Measurements from ENCODE around the gene MYO10. TPM values are rescaled to one million over a fixed set of nuclear protein-coding genes. Genes with fewer than 3 reads are reported as not detected.

The MYO10 gene
- total RNA-seq, 4 donors from 2014 or later, result 51.6 to 190 (median 72.9) TPM

DNA sequence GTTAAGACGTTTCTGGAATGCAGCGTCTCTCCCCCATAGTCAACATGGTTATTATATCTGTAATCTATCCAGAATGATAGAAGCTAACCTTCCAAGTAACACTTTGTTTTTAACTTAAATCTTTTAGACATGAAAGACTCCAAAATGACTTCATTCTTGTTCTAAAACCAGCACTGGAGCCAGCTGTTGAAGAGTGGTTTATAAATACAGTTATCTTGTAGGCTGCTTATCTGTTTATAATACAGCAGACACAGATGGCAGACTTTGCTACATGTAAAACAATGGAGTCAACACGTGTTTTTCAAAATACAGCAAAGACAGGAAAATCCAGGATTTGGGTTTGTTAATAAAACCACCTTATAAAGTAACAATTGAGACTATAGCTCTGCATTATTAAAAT lies 270.5 kb downstream of the MYO10 start:
- Histone ChIP-seq H3K27ac (no peak overlapping the region), H3K4me1 (peaks cover 0 to 15% (median 6%) of the 10 kb centered on the region in 4 donors), H3K27me3 (no peaks in the 10 kb centered on the region), H3K4me3 (no peak overlapping the region), H3K36me3 (peaks cover 0 to 9% (median 0%) of the 10 kb centered on the region in 4 donors), H3K9me3 (no peaks in the 10 kb centered on the region)
- in situ Hi-C loops (cut with MboI; ENCODE audit: low pct_ligation_motif_present in 1 of 4, low pct_unique_long_range_greater_than_20kb in 1 of 4, low sequenced_read_pairs in 3 of 4) (loop anchor here in 2 of 4 donors (10.0 to 25.0 kb wide), 3 partner anchors 178 to 503 kb away; no protein-coding TSS in a partner anchor), intact Hi-C loops (cut with DNase I; ENCODE audit: low total_unique reads) (no loop called here)
- DNase-seq, result no peak
- TF ChIP-seq, protein P1, sequence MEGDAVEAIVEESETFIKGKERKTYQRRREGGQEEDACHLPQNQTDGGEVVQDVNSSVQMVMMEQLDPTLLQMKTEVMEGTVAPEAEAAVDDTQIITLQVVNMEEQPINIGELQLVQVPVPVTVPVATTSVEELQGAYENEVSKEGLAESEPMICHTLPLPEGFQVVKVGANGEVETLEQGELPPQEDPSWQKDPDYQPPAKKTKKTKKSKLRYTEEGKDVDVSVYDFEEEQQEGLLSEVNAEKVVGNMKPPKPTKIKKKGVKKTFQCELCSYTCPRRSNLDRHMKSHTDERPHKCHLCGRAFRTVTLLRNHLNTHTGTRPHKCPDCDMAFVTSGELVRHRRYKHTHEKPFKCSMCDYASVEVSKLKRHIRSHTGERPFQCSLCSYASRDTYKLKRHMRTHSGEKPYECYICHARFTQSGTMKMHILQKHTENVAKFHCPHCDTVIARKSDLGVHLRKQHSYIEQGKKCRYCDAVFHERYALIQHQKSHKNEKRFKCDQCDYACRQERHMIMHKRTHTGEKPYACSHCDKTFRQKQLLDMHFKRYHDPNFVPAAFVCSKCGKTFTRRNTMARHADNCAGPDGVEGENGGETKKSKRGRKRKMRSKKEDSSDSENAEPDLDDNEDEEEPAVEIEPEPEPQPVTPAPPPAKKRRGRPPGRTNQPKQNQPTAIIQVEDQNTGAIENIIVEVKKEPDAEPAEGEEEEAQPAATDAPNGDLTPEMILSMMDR (IDR thresholded peaks at IDR 0.05), result no peak
- TF ChIP-seq EP300 (IDR thresholded peaks at IDR 0.05; ENCODE audit: low read depth), result no peak
- TF ChIP-seq POLR2AphosphoS5 (IDR thresholded peaks at IDR 0.05), result no peak
- TF ChIP-seq POLR2A (IDR thresholded peaks at IDR 0.05), result no peak
- WGBS, 2 donors (ENCODE audit: low coverage in 1 of 2), result 53 to 56% methylated on average over 3 of the region's 3 CpGs

DNA sequence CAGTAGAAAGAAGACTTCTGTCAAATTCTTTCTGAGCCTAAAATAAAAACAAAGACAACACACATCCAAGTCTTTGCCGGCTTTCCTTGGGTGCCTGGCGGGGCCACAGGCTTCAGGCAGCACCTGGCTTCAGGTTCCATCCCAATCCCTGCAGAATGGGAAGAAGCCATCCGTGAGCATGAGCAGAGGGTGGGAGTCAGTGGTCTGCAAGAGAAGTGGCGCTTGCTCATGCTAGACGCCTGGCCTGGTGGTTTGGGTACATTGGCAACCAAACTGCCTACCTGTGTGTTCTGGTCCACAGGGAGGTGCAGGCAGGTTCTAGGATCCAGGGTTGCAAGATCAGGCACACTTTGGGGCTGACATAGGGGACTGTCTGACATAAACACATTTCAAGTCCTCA lies 271.7 kb downstream of the MYO10 start:
- in situ Hi-C loops (cut with MboI; ENCODE audit: low pct_ligation_motif_present in 1 of 4, low pct_unique_long_range_greater_than_20kb in 1 of 4, low sequenced_read_pairs in 3 of 4) (loop anchor here in 2 of 4 donors (10.0 to 25.0 kb wide), 3 partner anchors 177 to 502 kb away; no protein-coding TSS in a partner anchor), intact Hi-C loops (cut with DNase I; ENCODE audit: low total_unique reads) (no loop called here)
- TF ChIP-seq, protein P1 (IDR thresholded peaks at IDR 0.05), result no peak
- TF ChIP-seq EP300 (IDR thresholded peaks at IDR 0.05; ENCODE audit: low read depth), result no peak
- TF ChIP-seq POLR2AphosphoS5 (IDR thresholded peaks at IDR 0.05), result no peak
- no peak for TF ChIP-seq POLR2A (IDR thresholded peaks at IDR 0.05)
- H3K36me3 ChIP-seq, result peaks cover 0 to 9% (median 0%) of the 10 kb centered on the region in 4 donors
- H3K4me1 ChIP-seq, result peaks cover 0 to 15% (median 6%) of the 10 kb centered on the region in 4 donors
- DNase-seq, result no peak
- peaks cover 3% of the 10 kb centered on the region for H3K27me3 ChIP-seq
- H3K27ac ChIP-seq, result no peak overlapping the region
- H3K9me3 ChIP-seq, result no peaks in the 10 kb centered on the region
- WGBS, 2 donors (ENCODE audit: low coverage in 1 of 2), result 60 to 93% methylated on average over 1 to 5 of the region's 5 CpGs
- H3K4me3 ChIP-seq, result no peak overlapping the region

DNA sequence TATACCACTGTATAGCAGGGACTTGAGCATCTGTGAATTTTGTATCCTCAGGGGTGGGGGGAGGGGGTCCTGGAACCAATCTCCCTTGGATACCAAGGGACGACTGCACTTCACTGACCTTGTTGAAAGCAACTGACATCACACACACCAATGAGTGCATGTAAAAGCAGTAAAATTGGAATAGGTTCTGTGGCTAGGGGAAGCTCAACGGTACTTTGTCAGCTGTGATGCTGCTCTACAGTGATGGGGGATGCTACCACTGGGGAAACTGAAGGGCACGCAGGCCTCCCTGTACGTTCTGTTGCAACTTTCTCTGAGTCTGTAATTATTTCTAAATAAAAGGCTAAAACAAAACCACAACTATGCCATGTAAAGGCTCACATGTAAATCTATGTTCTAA lies 272.2 kb downstream of the MYO10 start:
- WGBS, 2 donors (ENCODE audit: low coverage in 1 of 2), result 79 to 89% methylated on average over 3 to 4 of the region's 4 CpGs
- DNase-seq, result no peak
- TF ChIP-seq EP300 (IDR thresholded peaks at IDR 0.05; ENCODE audit: low read depth) (no peak), POLR2AphosphoS5 (IDR thresholded peaks at IDR 0.05) (no peak), POLR2A (IDR thresholded peaks at IDR 0.05) (no peak)
- TF ChIP-seq, protein P1 (IDR thresholded peaks at IDR 0.05), result no peak
- H3K36me3 ChIP-seq, result peaks cover 0 to 9% (median 0%) of the 10 kb centered on the region in 4 donors
- peaks cover 0 to 15% (median 5%) of the 10 kb centered on the region in 4 donors for H3K4me1 ChIP-seq
- intact Hi-C loops (cut with DNase I; ENCODE audit: low total_unique reads), result no loop called here
- no peak overlapping the region for H3K27ac ChIP-seq
- H3K27me3 ChIP-seq, result peaks cover 3% of the 10 kb centered on the region
- H3K4me3 ChIP-seq, result no peak overlapping the region
- in situ Hi-C loops (cut with MboI; ENCODE audit: low pct_ligation_motif_present in 1 of 4, low pct_unique_long_range_greater_than_20kb in 1 of 4, low sequenced_read_pairs in 3 of 4), result loop anchor here in 2 of 4 donors (10.0 to 25.0 kb wide), 3 partner anchors 177 to 502 kb away; no protein-coding TSS in a partner anchor
- H3K9me3 ChIP-seq, result no peaks in the 10 kb centered on the region

DNA sequence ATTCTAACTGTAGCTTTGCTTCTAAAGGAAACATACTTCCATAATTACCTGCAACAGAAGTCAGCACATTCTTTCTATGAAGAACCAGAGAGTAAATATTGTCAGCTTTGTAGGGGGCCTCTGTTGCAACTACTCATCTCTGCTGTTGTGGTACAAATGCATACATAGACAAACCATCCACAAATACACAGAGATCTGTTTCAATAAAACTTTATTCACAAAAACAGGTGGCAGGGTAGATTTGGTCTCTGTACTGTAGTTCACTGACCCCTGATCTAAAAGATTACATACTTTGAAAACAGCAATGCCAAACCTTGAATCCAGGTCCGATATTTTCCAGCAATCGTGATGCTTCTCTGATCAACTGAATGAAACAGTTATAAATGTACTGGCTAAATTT lies 274.4 kb downstream of the MYO10 start:
- Histone ChIP-seq H3K9me3 (no peaks in the 10 kb centered on the region), H3K27me3 (peaks cover 3% of the 10 kb centered on the region), H3K4me3 (no peak overlapping the region), H3K36me3 (no peaks in the 10 kb centered on the region), H3K27ac (no peak overlapping the region), H3K4me1 (peaks cover 0 to 11% (median 4%) of the 10 kb centered on the region in 4 donors)
- in situ Hi-C loops (cut with MboI; ENCODE audit: low pct_ligation_motif_present in 1 of 4, low pct_unique_long_range_greater_than_20kb in 1 of 4, low sequenced_read_pairs in 3 of 4) (loop anchor here in 2 of 4 donors (10.0 to 25.0 kb wide), 3 partner anchors 174 to 499 kb away; no protein-coding TSS in a partner anchor), intact Hi-C loops (cut with DNase I; ENCODE audit: low total_unique reads) (no loop called here)
- 92 to 100% methylated on average over 2 of the region's 2 CpGs for WGBS, 2 donors (ENCODE audit: low coverage in 1 of 2)
- no peak for DNase-seq
- TF ChIP-seq, protein P1 (IDR thresholded peaks at IDR 0.05), result no peak
- TF ChIP-seq POLR2A (IDR thresholded peaks at IDR 0.05) (no peak), EP300 (IDR thresholded peaks at IDR 0.05; ENCODE audit: low read depth) (no peak), POLR2AphosphoS5 (IDR thresholded peaks at IDR 0.05) (no peak)
